Activated CD4-positive, alpha-beta T cell treated with anti-CD3 and anti-CD28 coated beads, Interleukin-2, amount 50 U/mL, for 24 hours (primary cell): Measurements from ENCODE around the gene MVK.
"Not testable (repeated sequence)": the region's sequence is repeated elsewhere in the genome, so short reads cannot be mapped to it uniquely, and the experiment has no call there.

Experiments used
- DNase-seq, 2 donors: peaks; one replicate each; pipeline ENCODE4 v3.0.0-alpha.2; 2020; ENCODE audit warnings: low read depth in 1 of 2, low spot score in 1 of 2

The MVK gene

DNA sequence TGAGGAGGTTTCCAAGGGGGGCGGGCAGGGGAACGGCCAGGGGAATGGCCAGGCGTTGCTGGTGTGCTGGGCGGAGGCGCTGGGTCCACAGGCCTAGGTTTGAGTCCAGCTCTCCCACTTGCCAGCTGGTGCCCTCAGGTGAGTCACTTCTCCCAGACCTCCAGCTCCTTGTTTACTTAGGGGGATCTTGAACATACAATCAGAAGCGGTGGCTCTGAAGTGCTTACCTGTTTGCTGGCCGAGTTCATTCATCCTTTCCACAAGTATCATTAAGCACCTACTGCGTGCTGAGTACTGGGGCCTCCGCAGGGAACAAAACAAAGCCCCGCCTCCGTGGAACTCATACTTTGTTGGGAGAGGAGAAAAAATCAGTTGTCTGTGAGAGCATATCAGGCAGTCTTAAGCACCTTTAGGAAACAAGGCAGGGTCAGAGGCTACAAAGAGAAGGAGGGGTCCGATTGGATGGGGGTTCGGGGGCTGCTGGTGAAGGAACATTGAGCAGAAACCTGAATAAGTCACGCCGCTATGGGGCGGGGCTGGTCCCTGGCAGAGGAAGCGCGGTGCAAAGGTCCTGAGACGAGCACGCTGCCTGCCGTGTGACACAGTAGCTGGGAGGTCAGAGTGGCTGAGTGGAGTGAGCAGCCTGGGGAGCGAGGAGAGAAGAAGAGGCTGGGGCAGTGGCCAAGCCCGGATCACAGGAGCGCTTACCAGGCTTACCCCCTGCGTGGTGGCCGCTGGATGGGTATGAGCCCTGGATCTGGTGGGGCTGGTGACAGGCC is 15.1 kb downstream of the MVK start:
- no peak for DNase-seq

DNA sequence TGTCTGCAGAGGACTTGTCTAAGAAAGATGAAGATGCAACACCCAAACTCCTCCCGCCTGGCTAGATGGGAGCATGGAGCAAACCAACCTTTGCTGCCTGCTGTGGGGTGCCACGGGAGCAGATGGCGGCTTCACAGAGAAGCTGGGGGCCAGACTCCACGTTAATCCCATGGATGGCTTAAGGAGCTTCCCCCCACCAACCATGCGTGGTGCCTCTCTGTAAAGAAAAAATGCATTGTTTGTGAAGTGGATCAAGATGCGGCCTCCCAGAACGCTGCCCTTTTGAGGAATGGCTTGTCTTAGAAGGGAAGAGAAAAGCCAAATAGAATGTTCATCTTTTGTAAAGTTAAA is 15.6 kb downstream of the MVK start:
- DNase-seq: no peak

DNA sequence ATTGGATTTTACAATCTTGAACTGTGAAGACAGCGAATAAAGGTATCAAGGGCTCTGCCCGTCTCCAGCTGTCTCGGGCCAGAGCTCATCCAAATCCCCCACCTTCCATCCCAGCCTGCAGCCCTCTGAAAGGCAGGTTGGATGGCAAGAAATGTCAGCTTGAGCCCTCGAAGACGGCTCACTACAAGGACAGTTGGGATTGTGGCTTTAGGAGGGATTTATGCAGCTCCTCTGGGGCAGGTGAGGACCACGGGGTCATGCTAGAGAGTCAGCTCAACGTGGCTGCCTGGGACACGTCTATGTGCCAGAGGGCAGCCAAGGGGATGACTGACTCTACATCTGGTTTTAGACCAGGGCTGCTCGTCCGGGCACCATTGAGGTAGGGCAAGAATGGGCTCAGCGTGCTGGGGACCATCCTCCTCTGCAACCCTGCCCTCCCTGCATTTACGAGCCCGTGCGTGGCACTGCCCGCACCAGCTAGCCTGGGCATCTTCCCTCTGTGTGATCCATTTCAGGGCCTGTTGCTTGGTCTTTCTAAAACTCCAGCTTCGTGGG is 16.2 kb downstream of the MVK start:
- DNase-seq: no peak

DNA sequence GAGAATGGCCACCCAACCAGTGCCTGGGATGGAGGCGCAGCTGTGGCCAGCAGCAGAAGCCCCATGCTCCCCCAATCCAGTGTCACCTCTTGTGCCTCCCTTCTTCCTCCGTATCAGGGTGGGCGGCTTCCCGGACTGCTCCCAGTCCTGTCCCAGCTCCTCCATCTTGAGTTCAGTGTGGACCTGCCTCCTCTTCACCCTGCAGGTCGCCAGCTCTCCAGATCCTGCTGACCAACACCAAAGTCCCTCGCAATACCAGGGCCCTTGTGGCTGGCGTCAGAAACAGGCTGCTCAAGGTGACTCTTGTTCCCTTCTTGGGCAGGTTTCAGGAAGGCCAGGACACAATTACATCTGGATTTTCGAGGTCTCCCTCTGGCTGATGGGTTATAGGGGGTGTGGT is 17.0 kb downstream of the MVK start:
- no peak for DNase-seq

- no peak for DNase-seq
Observed at GRCh38 chr12:109591041-109591440, 17.4 kb downstream of the MVK start.

GRCh38 chr12:109592195-109592904 is 18.8 kb downstream of the MVK start:
- no peak for DNase-seq

- DNase-seq: no peak
Observed at GRCh38 chr12:109592905-109593272, 19.3 kb downstream of the MVK start.

- DNase-seq: no peak
Observed at GRCh38 chr12:109594556-109595317, 21.1 kb downstream of the MVK start.

DNA sequence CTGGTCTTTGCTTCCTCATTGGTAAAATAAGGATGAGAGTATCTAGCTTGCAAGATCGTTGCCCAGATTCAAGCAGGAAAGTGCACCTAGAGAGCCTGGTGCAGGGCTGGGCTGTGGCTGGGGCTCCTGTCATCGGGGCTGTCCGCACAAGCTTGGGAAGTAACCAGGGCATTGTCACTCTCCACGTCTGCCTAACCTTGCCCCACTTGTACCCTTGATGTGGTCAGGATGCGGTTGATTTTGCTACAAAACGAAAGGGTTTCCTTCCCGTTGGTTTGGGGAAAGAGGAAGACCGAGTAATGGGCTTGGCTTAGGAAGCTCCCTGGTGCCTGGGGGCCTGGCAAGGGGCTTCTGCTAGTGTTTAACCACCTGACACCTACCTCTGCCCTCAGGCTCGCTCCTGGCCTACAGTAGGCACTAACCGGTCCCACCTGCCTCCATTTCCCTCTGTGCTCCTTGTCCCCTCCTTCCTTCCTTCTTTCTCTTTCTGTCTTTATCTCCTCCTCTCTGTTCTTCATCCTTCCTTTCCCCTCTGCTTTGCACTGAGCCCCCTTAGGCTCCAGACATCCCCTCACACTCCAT is 21.8 kb downstream of the MVK start:
- peak in 1 of 2 donors; percentile 11 for DNase-seq

- no peak for DNase-seq
Observed at GRCh38 chr12:109596418-109597244, 23.0 kb downstream of the MVK start.

GRCh38 chr12:109597414-109597794 is 23.8 kb downstream of the MVK start:
- DNase-seq: no peak

DNA sequence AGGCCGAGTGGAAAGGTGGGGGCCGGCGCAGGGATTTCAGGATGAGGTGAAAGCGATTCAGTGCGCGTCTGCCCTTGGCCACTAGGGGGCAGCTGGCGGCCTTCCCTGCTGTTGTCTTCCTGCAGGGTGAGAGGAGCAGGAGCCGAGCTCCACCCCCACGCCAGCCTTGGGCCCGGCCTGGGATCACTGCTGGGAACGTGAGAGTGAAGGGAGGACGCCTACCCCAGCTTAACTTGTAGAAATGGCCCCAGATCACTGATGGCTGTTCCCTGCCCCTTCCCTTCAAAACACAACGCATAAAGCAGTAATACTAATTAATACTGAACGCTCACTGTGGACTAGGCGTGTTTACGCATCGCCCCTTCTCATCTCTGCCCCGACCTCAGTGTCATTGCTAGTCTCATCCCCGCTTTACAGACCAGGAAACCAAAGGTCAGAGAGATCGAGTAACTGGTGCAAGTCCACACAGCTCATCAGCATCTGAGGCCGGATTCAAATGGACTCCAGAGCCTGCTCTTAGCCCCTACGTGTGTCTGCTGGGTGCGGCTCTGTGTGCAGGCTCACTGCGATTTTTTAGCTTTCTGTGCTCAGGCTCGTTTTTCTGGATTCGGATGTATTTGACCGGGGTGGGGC is 24.3 kb downstream of the MVK start:
- peak; percentile 32 to 52 for DNase-seq

DNA sequence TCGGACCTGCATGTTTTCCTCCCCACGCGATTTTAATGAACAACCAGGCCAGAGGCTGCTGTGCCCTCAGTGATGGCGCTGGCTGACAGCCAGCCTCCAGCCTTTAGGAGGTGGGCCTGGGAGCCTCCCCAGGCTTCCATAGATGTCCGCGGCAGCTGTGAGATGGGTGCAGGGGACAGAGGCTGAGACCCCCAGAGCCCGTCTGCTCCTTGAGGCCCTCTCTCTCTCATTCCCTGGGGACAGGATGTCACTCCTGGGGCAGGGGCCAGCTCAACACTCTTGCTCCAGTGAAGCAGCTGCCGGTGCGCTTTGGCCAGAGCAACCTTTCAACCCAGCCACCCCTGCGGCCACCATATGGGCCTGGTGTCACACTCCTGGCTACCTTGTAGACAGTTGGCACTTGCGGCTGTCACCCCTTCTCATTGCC is 24.8 kb downstream of the MVK start:
- DNase-seq: no peak

- no peak for DNase-seq
Observed at GRCh38 chr12:109599087-109599486, 25.5 kb downstream of the MVK start.

- DNase-seq: no peak
Observed at GRCh38 chr12:109600481-109600880, 26.9 kb downstream of the MVK start.

GRCh38 chr12:109600995-109601394 is 27.4 kb downstream of the MVK start:
- no peak for DNase-seq

DNA sequence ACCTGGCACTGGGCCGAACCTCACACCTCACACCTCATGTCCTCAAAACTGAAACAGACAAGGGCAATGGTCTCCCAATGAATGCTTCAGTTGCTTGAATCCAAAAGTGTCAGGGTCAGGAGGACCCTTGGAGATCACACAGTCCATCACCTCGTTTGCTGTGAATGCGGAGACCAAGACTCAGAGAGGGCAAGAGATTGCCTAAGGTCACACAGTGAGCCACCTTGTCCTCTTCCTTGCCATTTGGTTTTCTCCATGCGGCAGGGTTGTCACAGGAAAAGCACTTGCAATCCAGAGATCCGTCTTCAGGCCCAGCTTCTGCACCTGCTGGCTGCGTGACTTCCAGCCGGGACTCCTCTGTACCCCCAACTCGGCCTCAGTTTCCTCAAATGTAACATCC is 28.0 kb downstream of the MVK start:
- DNase-seq: no peak

GRCh38 chr12:109602132-109602531 is 28.5 kb downstream of the MVK start:
- not testable (repeated sequence) for DNase-seq

DNA sequence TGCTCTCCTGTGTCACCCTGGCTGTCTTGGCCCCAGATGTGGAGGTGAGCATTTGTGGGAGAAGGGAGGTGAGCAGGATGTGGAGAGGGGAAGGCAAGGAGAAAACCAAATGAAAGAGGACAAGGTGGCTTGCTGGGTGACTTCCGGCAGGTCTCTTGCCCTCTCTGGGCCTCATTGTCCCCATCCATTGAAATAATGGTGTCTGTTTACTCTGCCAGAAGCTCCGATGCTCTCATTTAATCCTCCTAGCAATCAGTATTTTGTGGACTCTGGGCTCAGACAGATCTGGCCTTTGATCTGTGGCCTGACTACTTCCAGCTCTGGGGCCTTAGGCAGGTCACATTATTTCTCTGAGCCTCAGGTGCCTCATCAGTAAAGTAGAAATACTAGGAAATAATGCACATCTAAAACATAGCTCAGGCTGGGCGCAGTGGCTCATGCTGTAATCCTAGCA is 30.6 kb downstream of the MVK start:
- no peak for DNase-seq

GRCh38 chr12:109605016-109605415 is 31.4 kb downstream of the MVK start:
- no peak for DNase-seq
